Central memory CD8-positive, alpha-beta T cell (primary cell): Measurements from ENCODE around the gene SPATS1.
"Not testable (repeated sequence)": the region's sequence is repeated elsewhere in the genome, so short reads cannot be mapped to it uniquely, and the experiment has no call there.

Experiments used
- ATAC-seq: fragments of 150-1000 bp; cut with Tn5 transposase; replicated peaks from 2 replicates; pipeline ENCODE4 v1.10.0; 2022; ENCODE audit warnings: mild to moderate bottlenecking, moderate FRiP score, moderate number of reproducible peaks; ENCODE audit not compliant: poor library complexity, severe bottlenecking; ENCODE audit errors: extremely low read depth
- DNase-seq, 2 donors: peaks; one replicate each; pipeline ENCODE4 v3.0.0; 2021; ENCODE audit warnings: low spot score in 2 of 2
- H3K27ac Mint-ChIP-seq: one replicate; pipeline ENCODE4 v1.8.0; 2022; ENCODE audit warnings: low read depth, mild to moderate bottlenecking, moderate library complexity, mixed read lengths
- H3K27me3 Mint-ChIP-seq: one replicate; pipeline ENCODE4 v1.8.0; 2022; ENCODE audit warnings: mixed read lengths
- H3K36me3 Mint-ChIP-seq: one replicate; pipeline ENCODE4 v1.8.0; 2022; ENCODE audit warnings: mild to moderate bottlenecking, moderate library complexity, mixed read lengths; ENCODE audit not compliant: insufficient read depth
- H3K4me1 Mint-ChIP-seq: one replicate; pipeline ENCODE4 v1.8.0; 2022; ENCODE audit warnings: mixed read lengths
- H3K4me3 Mint-ChIP-seq: one replicate; pipeline ENCODE4 v1.8.0; 2022; ENCODE audit warnings: mild to moderate bottlenecking, moderate library complexity, mixed read lengths
- H3K9me3 Mint-ChIP-seq: one replicate; pipeline ENCODE4 v1.8.0; 2022; ENCODE audit warnings: mixed read lengths

Gene SPATS1

GRCh38 chr6:44338228-44339122 lies 4.0 kb upstream of the SPATS1 start:
- H3K27me3 Mint-ChIP-seq: peaks cover 26% of the 10 kb centered on the region
- H3K36me3 Mint-ChIP-seq: no peaks in the 10 kb centered on the region
- no peak overlapping the region for H3K27ac Mint-ChIP-seq
- peak; percentile 77 for ATAC-seq
- H3K4me3 Mint-ChIP-seq: no peak overlapping the region
- DNase-seq: peak; percentile 35 to 57
- no peaks in the 10 kb centered on the region for H3K4me1 Mint-ChIP-seq
- no peaks in the 10 kb centered on the region for H3K9me3 Mint-ChIP-seq

- H3K36me3 Mint-ChIP-seq: no peaks in the 10 kb centered on the region
- ATAC-seq (no peak), DNase-seq (no peak)
- H3K4me1 Mint-ChIP-seq: no peaks in the 10 kb centered on the region
- peaks cover 32% of the 10 kb centered on the region for H3K27me3 Mint-ChIP-seq
- no peaks in the 10 kb centered on the region for H3K9me3 Mint-ChIP-seq
- H3K4me3 Mint-ChIP-seq: no peak overlapping the region
- no peak overlapping the region for H3K27ac Mint-ChIP-seq
Measured at GRCh38 chr6:44339301-44339700, 3.1 kb upstream of the SPATS1 start.

GRCh38 chr6:44339763-44340625 lies 2.5 kb upstream of the SPATS1 start:
- no peak overlapping the region for H3K4me3 Mint-ChIP-seq
- peaks cover 39% of the 10 kb centered on the region for H3K27me3 Mint-ChIP-seq
- H3K36me3 Mint-ChIP-seq: no peaks in the 10 kb centered on the region
- DNase-seq (no peak), ATAC-seq (no peak)
- no peaks in the 10 kb centered on the region for H3K4me1 Mint-ChIP-seq
- H3K9me3 Mint-ChIP-seq: no peaks in the 10 kb centered on the region
- no peak overlapping the region for H3K27ac Mint-ChIP-seq

GRCh38 chr6:44341095-44341890 lies 1.2 kb upstream of the SPATS1 start:
- ATAC-seq (no peak), DNase-seq (no peak)
- Mint-ChIP-seq H3K36me3 (no peaks in the 10 kb centered on the region), H3K4me1 (no peaks in the 10 kb centered on the region), H3K27me3 (peaks cover 41% of the 10 kb centered on the region), H3K9me3 (no peaks in the 10 kb centered on the region), H3K27ac (no peak overlapping the region), H3K4me3 (no peak overlapping the region)

GRCh38 chr6:44342052-44342451 lies 398 bp upstream of the SPATS1 start:
- H3K4me3 Mint-ChIP-seq: no peak overlapping the region
- no peaks in the 10 kb centered on the region for H3K4me1 Mint-ChIP-seq
- no peak overlapping the region for H3K27ac Mint-ChIP-seq
- H3K27me3 Mint-ChIP-seq: peaks cover 41% of the 10 kb centered on the region
- no peaks in the 10 kb centered on the region for H3K9me3 Mint-ChIP-seq
- DNase-seq (no peak), ATAC-seq (no peak)
- H3K36me3 Mint-ChIP-seq: no peaks in the 10 kb centered on the region

- not testable (repeated sequence) for H3K4me3 Mint-ChIP-seq, DNase-seq, H3K4me1 Mint-ChIP-seq, ATAC-seq, H3K9me3 Mint-ChIP-seq, H3K36me3 Mint-ChIP-seq, H3K27ac Mint-ChIP-seq
- H3K27me3 Mint-ChIP-seq: peaks cover 34% of the 10 kb centered on the region
Measured at GRCh38 chr6:44346818-44347217, 4.4 kb downstream of the SPATS1 start.

- H3K4me1 Mint-ChIP-seq: no peaks in the 10 kb centered on the region
- H3K27ac Mint-ChIP-seq: no peak overlapping the region
Measured at GRCh38 chr6:44349904-44350649, 7.6 kb downstream of the SPATS1 start.

GRCh38 chr6:44350650-44350994 lies 8.2 kb downstream of the SPATS1 start:
- not testable (repeated sequence) for H3K9me3 Mint-ChIP-seq, ATAC-seq, H3K4me1 Mint-ChIP-seq, H3K27ac Mint-ChIP-seq, H3K36me3 Mint-ChIP-seq, H3K27me3 Mint-ChIP-seq, H3K4me3 Mint-ChIP-seq, DNase-seq

More at GRCh38 chr6:44349904-44350649, 7.6 kb downstream of the SPATS1 start:
- peaks cover 2% of the 10 kb centered on the region for H3K27me3 Mint-ChIP-seq
- H3K4me3 Mint-ChIP-seq: no peak overlapping the region
- H3K9me3 Mint-ChIP-seq: no peaks in the 10 kb centered on the region
- no peaks in the 10 kb centered on the region for H3K36me3 Mint-ChIP-seq
- DNase-seq (no peak), ATAC-seq (no peak)

- ATAC-seq (no peak), DNase-seq (no peak)
- H3K4me3 Mint-ChIP-seq: no peak overlapping the region
- H3K36me3 Mint-ChIP-seq: no peaks in the 10 kb centered on the region
- H3K27me3 Mint-ChIP-seq: peaks cover 18% of the 10 kb centered on the region
- H3K4me1 Mint-ChIP-seq: no peaks in the 10 kb centered on the region
- H3K27ac Mint-ChIP-seq: no peak overlapping the region
- H3K9me3 Mint-ChIP-seq: no peaks in the 10 kb centered on the region
Measured at GRCh38 chr6:44352259-44352658, 9.8 kb downstream of the SPATS1 start.

- Mint-ChIP-seq H3K4me3 (no peak overlapping the region), H3K9me3 (no peaks in the 10 kb centered on the region), H3K27me3 (peaks cover 29% of the 10 kb centered on the region), H3K4me1 (no peaks in the 10 kb centered on the region), H3K27ac (no peak overlapping the region), H3K36me3 (no peaks in the 10 kb centered on the region)
- DNase-seq (no peak), ATAC-seq (no peak)
Measured at GRCh38 chr6:44353336-44353735, 10.9 kb downstream of the SPATS1 start.

GRCh38 chr6:44355640-44356039 lies 13.2 kb downstream of the SPATS1 start:
- Mint-ChIP-seq H3K27me3 (peaks cover 41% of the 10 kb centered on the region), H3K9me3 (no peaks in the 10 kb centered on the region), H3K4me3 (no peak overlapping the region), H3K27ac (no peak overlapping the region), H3K4me1 (no peaks in the 10 kb centered on the region), H3K36me3 (no peaks in the 10 kb centered on the region)
- DNase-seq (no peak), ATAC-seq (no peak)

- no peaks in the 10 kb centered on the region for H3K36me3 Mint-ChIP-seq
- H3K4me3 Mint-ChIP-seq: no peak overlapping the region
- no peak overlapping the region for H3K27ac Mint-ChIP-seq
- peaks cover 46% of the 10 kb centered on the region for H3K27me3 Mint-ChIP-seq
- no peak for DNase-seq
- no peaks in the 10 kb centered on the region for H3K9me3 Mint-ChIP-seq
- H3K4me1 Mint-ChIP-seq: no peaks in the 10 kb centered on the region
- ATAC-seq: no peak
Measured at GRCh38 chr6:44356487-44356886, 14.0 kb downstream of the SPATS1 start.
